Urinary bladder (tissue), 4 donors: ENCODE measurements around the gene HK2. TPM values are rescaled to one million over a fixed set of nuclear protein-coding genes. Genes with fewer than 3 reads are reported as not detected.
"Not testable (repeated sequence)": the region's sequence is repeated elsewhere in the genome, so short reads cannot be mapped to it uniquely, and the experiment has no call there.

Experiments used
- DNase-seq: peaks from one replicate; pipeline ENCODE4 v3.0.0-alpha.2; 2015; ENCODE audit errors: extremely low spot score
- H3K27ac ChIP-seq: one replicate; pipeline ENCODE4 v1.5.1; 2013; ENCODE audit warnings: low read depth, mild to moderate bottlenecking, moderate library complexity
- H3K36me3 ChIP-seq: one replicate; pipeline ENCODE4 v1.6.1; 2013; ENCODE audit warnings: mild to moderate bottlenecking, moderate library complexity; ENCODE audit not compliant: insufficient read depth
- H3K4me1 ChIP-seq: one replicate; pipeline ENCODE4 v1.6.1; 2013; ENCODE audit warnings: mild to moderate bottlenecking, moderate library complexity; ENCODE audit not compliant: insufficient read depth
- H3K4me3 ChIP-seq: one replicate; pipeline ENCODE4 v1.5.1; 2013; ENCODE audit warnings: low read depth, low read length
- WGBS: extraction: QIAGEN DNeasy Blood & Tissue Kit; methylation state at CpG from one replicate; pipeline ENCODE4 v1.1.7; 2013; 5-methylcytosine and 5-hydroxymethylcytosine counted together
- polyA plus RNA-seq: library from polyadenylated mRNA; stranded (reverse); fragments of 200-250 nt; gene quantifications from one replicate; pipeline ENCODE4 v1.2.3, GENCODE V29; 2013
- total RNA-seq: library from RNA; depleted of rRNA; stranded (reverse); fragments of >200 nt; gene quantifications from one replicate; pipeline ENCODE4 v1.2.3, GENCODE V29; 2014
- donor health status: healthy with polysubstance abuse.
- donor health status: healthy.

The HK2 gene
- total and polyA plus RNA-seq, 2 donors: 8.2 to 9.7 TPM

GRCh38 chr2:74843899-74844298 lies 10.0 kb downstream of the HK2 start:
- Histone ChIP-seq H3K4me3 (no peak overlapping the region), H3K36me3 (no peaks in the 10 kb centered on the region)

GRCh38 chr2:74844752-74845151 lies 10.8 kb downstream of the HK2 start:
- H3K4me3 ChIP-seq: no peak overlapping the region
- no peak for DNase-seq
- H3K36me3 ChIP-seq: no peaks in the 10 kb centered on the region
- 94% methylated on average over 4 of the region's 4 CpGs for WGBS
- H3K4me1 ChIP-seq: peaks cover 6% of the 10 kb centered on the region
- H3K27ac ChIP-seq: peak overlapping the region; percentile 72

More at GRCh38 chr2:74843899-74844298, 10.0 kb downstream of the HK2 start:
- DNase-seq: no peak
- Histone ChIP-seq H3K4me1 (peaks cover 6% of the 10 kb centered on the region), H3K27ac (peak overlapping the region; percentile 44)

DNA sequence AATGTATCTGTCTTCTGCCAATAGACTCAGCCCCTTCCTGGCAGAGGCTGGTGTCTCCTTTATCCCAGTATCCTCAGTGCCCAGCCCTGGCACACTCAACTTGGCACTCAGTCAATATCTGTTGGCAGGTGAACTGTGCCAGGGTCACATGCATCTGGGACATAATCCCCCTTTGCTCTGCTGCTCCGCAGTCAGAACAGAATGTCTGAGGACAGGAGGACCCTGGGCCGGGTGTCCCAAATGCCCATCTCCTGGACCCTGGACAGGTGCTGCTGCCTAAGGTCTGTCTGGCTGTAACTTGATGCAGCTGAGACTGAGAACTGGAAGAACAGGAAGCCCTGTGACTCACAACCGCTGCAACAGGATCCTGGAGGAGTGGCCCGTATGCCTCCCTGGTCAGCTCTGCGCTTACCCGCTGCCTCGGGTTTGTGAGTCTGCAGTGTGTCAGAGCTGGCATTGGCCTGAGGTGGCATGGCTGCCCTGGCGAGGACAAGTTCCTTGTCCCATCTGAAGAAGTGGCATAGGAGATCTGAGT lies 11.4 kb downstream of the HK2 start:
- H3K36me3 ChIP-seq: no peaks in the 10 kb centered on the region
- H3K27ac ChIP-seq: peak overlapping the region; percentile 79
- 53% methylated on average over 8 of the region's 8 CpGs for WGBS
- H3K4me1 ChIP-seq: peaks cover 6% of the 10 kb centered on the region
- H3K4me3 ChIP-seq: no peak overlapping the region
- DNase-seq: no peak

GRCh38 chr2:74845991-74846390 lies 12.1 kb downstream of the HK2 start:
- H3K4me3 ChIP-seq: no peak overlapping the region
- no peaks in the 10 kb centered on the region for H3K36me3 ChIP-seq
- DNase-seq: no peak
- H3K27ac ChIP-seq: peak overlapping the region; percentile 79
- H3K4me1 ChIP-seq: peaks cover 9% of the 10 kb centered on the region
- 75% methylated on average over 2 of the region's 2 CpGs for whole genome bisulfite sequencing

- WGBS: 88% methylated on average over 2 of the region's 2 CpGs
- DNase-seq: no peak
- H3K4me1 ChIP-seq: peaks cover 9% of the 10 kb centered on the region
- H3K4me3 ChIP-seq: no peak overlapping the region
- H3K27ac ChIP-seq: no peak overlapping the region
- no peaks in the 10 kb centered on the region for H3K36me3 ChIP-seq
Observed at GRCh38 chr2:74846481-74846880, 12.6 kb downstream of the HK2 start.

GRCh38 chr2:74847070-74847858 lies 13.3 kb downstream of the HK2 start:
- Histone ChIP-seq H3K36me3 (no peaks in the 10 kb centered on the region), H3K4me1 (peaks cover 9% of the 10 kb centered on the region), H3K4me3 (no peak overlapping the region), H3K27ac (no peak overlapping the region)
- 65% methylated on average over 10 of the region's 10 CpGs for WGBS
- no peak for DNase-seq

DNA sequence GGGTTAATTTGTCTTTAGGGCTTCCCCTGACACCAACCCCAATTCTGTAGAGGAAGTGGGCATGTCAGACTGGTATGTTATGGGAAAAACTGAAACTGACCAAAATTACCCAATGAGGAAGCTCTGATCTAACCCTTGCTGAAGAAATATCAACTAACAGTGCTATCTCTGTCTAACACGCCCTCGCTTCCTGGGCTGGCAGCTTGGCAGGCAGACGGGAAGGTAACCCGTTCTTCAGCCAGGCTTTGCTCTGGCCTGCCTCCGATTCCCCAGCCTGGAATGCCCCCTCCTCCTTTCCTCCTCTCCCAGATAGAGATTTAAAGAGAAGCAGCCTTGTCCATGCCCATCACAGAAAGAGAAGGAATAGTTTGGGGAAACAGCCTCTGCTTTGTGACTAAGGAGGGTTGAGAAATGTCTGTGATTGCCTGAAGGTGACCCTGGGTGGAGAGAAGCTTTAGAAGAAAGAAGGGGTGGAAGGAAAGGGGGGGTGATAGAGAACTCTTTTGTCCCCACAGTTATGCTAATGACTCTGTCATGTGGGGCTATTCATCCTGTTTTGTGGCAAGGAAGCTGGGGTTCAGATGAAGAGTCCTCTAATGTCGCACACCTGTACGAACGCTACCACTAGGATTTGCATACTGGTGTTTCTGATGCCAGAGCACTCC lies 15.4 kb downstream of the HK2 start:
- 59% methylated on average over 8 of the region's 8 CpGs for WGBS
- Histone ChIP-seq H3K4me3 (no peak overlapping the region), H3K27ac (peak overlapping the region; percentile 70), H3K4me1 (peaks cover 5% of the 10 kb centered on the region), H3K36me3 (no peaks in the 10 kb centered on the region)
- DNase-seq: no peak

GRCh38 chr2:74850496-74851190 lies 16.7 kb downstream of the HK2 start:
- H3K36me3 ChIP-seq: no peaks in the 10 kb centered on the region
- no peak overlapping the region for H3K4me3 ChIP-seq
- 90% methylated on average over 3 of the region's 3 CpGs for WGBS
- peaks cover 2% of the 10 kb centered on the region for H3K4me1 ChIP-seq
- no peak overlapping the region for H3K27ac ChIP-seq
- no peak for DNase-seq

DNA sequence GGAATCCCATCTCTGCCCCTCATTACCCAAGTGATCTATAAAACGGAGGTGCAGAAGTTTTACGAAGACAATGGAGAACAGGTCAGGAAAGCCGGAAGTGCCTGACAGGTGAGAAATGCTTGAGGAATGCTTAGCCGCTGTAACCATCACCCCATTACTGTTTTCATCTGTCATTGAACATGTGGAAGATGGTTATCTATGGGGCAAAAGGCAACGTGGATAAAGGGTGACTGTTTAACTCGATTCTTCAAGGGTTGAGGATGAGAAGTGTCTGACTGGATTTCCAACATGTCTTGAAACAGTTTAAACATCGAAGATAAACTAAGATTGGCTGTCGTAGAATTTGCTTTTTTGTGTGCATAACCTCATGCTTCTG lies 17.3 kb downstream of the HK2 start:
- Histone ChIP-seq H3K36me3 (no peaks in the 10 kb centered on the region), H3K4me1 (peaks cover 4% of the 10 kb centered on the region), H3K4me3 (no peak overlapping the region), H3K27ac (no peak overlapping the region)
- DNase-seq: no peak
- 72% methylated on average over 8 of the region's 8 CpGs for WGBS

DNA sequence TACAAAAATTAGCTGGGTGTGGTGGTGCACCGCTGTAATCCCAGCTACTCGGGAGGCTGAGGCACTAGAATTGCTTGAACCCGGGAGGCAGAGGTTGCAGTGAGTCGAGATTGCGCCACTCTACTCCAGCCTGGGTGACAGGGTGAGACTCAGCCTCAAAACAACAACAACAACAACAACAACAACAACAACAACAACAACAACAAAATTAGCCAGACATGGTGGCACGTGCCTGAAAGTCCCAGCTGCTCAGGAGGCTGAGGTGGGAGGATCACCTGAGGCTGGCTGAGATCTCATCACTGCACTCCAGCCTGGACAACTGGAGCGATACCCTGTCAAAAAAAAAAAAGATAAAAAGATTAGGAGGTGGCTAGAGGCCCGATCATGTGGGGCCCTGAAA lies 19.4 kb downstream of the HK2 start:
- not testable (repeated sequence) for H3K27ac ChIP-seq, H3K4me1 ChIP-seq, DNase-seq, H3K36me3 ChIP-seq, H3K4me3 ChIP-seq
- WGBS: 96% methylated on average over 8 of the region's 8 CpGs

GRCh38 chr2:74854401-74854800 lies 20.5 kb downstream of the HK2 start:
- 98% methylated on average over 4 of the region's 4 CpGs for WGBS
- no peak overlapping the region for H3K4me3 ChIP-seq
- DNase-seq: no peak
- no peaks in the 10 kb centered on the region for H3K36me3 ChIP-seq
- peaks cover 4% of the 10 kb centered on the region for H3K4me1 ChIP-seq
- H3K27ac ChIP-seq: no peak overlapping the region

GRCh38 chr2:74855114-74855707 lies 21.3 kb downstream of the HK2 start:
- WGBS: 93% methylated on average over 16 of the region's 16 CpGs
- H3K4me1 ChIP-seq, H3K27ac ChIP-seq, H3K4me3 ChIP-seq, DNase-seq, H3K36me3 ChIP-seq: not testable (repeated sequence)

DNA sequence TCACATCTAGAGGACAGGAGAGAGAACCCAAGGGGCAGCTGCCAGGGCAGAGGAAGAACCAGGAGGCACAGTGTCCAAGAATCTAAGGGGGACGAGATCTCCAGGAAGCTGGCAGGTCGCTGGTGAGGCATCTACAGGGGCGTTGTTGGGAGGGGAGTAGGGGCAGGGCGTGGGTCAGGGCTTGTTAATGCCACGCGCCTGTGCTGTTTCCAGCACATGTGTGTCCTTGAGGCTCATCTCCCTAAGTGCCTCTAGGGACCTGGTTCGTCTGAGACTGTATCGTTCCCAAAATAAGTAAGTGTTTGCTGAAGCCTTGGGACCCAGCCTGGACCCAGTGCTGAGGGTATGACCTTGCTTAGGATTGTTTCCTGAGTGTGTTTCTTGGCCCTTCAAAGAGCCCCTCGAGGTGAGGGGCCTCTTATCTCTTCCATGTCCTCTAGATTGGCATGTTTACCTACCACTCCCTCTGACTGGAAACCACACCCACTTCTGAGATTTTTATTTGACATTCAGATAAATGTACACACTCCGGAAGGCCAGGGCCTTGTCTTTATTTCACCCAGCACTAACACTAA lies 22.2 kb downstream of the HK2 start:
- 71% methylated on average over 10 of the region's 10 CpGs for WGBS
- Histone ChIP-seq H3K36me3 (no peaks in the 10 kb centered on the region), H3K27ac (no peak overlapping the region), H3K4me1 (peaks cover 1% of the 10 kb centered on the region), H3K4me3 (no peak overlapping the region)
- DNase-seq: no peak
